Chondrocyte (in vitro differentiated cells): Measurements from ENCODE around the gene IRF2. TPM values are rescaled to one million over a fixed set of nuclear protein-coding genes. Genes with fewer than 3 reads are reported as not detected.
"Not testable (repeated sequence)": the region's sequence is repeated elsewhere in the genome, so short reads cannot be mapped to it uniquely, and the experiment has no call there.

Experiments used
- DNase-seq: peaks from one replicate; pipeline ENCODE4 v3.0.0; 2021; ENCODE audit warnings: mixed read lengths, low spot score
- H3K27ac Mint-ChIP-seq: one replicate; pipeline ENCODE4 v1.8.0; 2021; ENCODE audit warnings: mild to moderate bottlenecking, moderate library complexity, mixed read lengths; ENCODE audit not compliant: unreplicated experiment
- H3K27me3 Mint-ChIP-seq: 2 replicates; pipeline ENCODE4 v1.8.0; 2021; ENCODE audit warnings: low read depth, mixed read lengths
- H3K36me3 Mint-ChIP-seq: 2 replicates; pipeline ENCODE4 v1.8.0; 2021; ENCODE audit warnings: low read depth, mixed read lengths
- H3K4me1 Mint-ChIP-seq: 2 replicates; pipeline ENCODE4 v1.8.0; 2021; ENCODE audit warnings: low read depth, mild to moderate bottlenecking, mixed read lengths
- H3K4me3 Mint-ChIP-seq: one replicate; pipeline ENCODE4 v1.8.0; 2021; ENCODE audit warnings: mild to moderate bottlenecking, moderate library complexity, mixed read lengths; ENCODE audit not compliant: unreplicated experiment
- H3K9me3 Mint-ChIP-seq: 2 replicates; pipeline ENCODE4 v1.8.0; 2021; ENCODE audit warnings: low read depth, mixed read lengths
- total RNA-seq: library from RNA; stranded (reverse); gene quantifications from 3 replicates; pipeline ENCODE4 v1.2.1, GENCODE V29; 2021
- TF ChIP-seq, protein P1 (sequence below): fragments of 200-600 bp; sonication (generic); IDR thresholded peaks from 2 replicates; pipeline ENCODE4 v1.5.0; 2021; ENCODE audit warnings: antibody characterized with exemption, mild to moderate bottlenecking, moderate library complexity

The IRF2 gene
- total RNA-seq, 1 donor from 2014 or later, result 13.2 TPM

DNA sequence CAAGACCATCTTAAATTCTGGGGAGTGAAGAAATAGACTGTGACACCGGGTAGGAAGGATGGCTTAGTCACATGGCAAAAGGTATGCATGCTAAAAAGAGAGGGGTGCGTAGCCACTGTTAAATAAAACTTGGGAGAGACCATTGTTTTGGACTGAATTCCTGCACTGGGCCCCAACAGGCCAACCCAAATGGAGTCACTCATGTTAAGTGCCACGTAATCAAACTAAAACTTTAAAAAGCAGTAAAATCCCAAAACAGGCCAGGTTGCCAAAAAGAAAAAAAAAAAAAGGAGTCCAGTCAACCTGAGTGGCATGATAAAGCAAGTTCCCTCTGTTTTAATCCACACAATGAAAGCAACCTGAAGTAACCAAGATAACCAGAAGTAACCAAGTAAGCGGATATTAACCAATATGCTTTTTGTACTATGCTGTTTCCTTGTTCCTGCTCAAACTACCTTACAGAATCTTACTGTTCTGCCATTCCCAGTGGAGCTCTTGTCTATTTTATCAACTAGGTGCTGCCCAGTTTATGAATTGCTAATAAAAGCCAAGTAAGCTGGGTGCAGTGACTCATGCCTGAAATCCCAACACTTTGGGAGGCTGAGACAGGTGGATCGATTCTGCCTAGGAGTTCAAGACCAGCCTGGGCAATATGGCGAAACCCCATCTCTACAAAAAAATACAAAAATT lies 132.0 kb downstream of the IRF2 start:
- no peak for DNase-seq
- no peak overlapping the region for H3K27ac Mint-ChIP-seq
- H3K27me3 Mint-ChIP-seq, result no peaks in the 10 kb centered on the region
- H3K36me3 Mint-ChIP-seq, result no peaks in the 10 kb centered on the region
- no peak overlapping the region for H3K4me3 Mint-ChIP-seq
- H3K9me3 Mint-ChIP-seq, result peaks cover 9% of the 10 kb centered on the region
- TF ChIP-seq, protein P1, sequence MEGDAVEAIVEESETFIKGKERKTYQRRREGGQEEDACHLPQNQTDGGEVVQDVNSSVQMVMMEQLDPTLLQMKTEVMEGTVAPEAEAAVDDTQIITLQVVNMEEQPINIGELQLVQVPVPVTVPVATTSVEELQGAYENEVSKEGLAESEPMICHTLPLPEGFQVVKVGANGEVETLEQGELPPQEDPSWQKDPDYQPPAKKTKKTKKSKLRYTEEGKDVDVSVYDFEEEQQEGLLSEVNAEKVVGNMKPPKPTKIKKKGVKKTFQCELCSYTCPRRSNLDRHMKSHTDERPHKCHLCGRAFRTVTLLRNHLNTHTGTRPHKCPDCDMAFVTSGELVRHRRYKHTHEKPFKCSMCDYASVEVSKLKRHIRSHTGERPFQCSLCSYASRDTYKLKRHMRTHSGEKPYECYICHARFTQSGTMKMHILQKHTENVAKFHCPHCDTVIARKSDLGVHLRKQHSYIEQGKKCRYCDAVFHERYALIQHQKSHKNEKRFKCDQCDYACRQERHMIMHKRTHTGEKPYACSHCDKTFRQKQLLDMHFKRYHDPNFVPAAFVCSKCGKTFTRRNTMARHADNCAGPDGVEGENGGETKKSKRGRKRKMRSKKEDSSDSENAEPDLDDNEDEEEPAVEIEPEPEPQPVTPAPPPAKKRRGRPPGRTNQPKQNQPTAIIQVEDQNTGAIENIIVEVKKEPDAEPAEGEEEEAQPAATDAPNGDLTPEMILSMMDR, result no peak
- H3K4me1 Mint-ChIP-seq, result peaks cover 15% of the 10 kb centered on the region

DNA sequence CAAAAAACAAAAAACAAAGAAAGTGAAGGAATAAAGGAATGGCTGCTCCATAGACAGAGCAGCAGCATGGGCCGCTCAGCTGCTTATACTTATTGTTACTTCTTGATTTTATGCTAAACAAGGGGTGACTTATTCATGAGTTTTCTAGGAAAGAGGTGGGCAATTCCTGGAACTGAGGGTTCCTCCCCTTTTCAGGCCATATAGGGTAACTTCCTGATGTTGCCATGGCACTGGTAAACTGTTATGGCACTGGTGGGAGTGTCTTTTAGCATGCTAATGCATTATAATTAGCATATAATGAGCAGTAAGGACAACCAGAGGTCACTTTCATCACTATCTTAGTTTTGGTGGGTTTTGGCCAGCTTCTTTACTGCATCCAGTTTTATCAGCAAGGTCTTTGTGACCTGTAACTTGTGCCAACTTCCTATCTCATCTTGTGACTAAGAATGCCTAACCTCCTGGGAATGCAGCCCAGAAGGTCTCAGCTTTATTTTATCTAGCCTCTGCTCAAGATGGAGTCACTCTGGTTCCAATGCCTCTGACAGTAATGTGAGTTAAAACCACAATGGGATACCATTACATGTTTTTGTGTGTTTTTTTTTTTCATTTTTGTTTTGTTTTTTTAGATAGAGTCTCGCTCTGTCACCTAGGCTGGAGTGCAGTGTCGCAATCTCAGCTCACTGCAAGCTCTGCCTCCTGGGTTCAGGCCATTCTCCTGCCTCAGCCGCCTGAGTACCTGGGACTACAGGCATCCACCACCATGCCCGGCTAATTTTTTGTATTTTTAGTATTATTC lies 134.8 kb downstream of the IRF2 start:
- peaks cover 14% of the 10 kb centered on the region for H3K9me3 Mint-ChIP-seq
- H3K4me1 Mint-ChIP-seq, result peaks cover 18% of the 10 kb centered on the region
- not testable (repeated sequence) for DNase-seq, H3K36me3 Mint-ChIP-seq, H3K27me3 Mint-ChIP-seq, H3K27ac Mint-ChIP-seq, H3K4me3 Mint-ChIP-seq

DNA sequence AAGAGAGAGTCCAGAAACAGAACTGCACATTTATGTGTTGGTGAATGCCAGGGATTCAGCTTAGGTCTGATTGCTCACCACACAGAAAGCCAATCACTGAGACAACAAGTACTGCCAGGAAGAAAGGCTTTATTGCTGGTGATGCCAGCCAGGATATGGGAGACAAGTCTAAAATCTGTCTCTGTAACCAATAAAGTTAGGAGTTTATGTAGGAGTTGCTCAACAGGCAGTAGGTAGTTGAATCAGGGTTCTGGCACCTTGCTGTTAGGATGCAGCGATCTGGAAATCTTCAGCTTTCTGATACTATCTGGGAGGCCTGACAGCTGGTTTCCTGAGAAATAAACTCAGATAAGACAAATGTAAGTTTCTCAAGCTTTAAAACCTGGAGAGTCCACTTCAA lies 136.4 kb downstream of the IRF2 start:
- H3K27me3 Mint-ChIP-seq, result no peaks in the 10 kb centered on the region
- H3K27ac Mint-ChIP-seq, result no peak overlapping the region
- DNase-seq, result no peak
- peaks cover 4% of the 10 kb centered on the region for H3K4me1 Mint-ChIP-seq
- H3K4me3 Mint-ChIP-seq, result no peak overlapping the region
- TF ChIP-seq, protein P1, result no peak
- peaks cover 14% of the 10 kb centered on the region for H3K9me3 Mint-ChIP-seq
- no peaks in the 10 kb centered on the region for H3K36me3 Mint-ChIP-seq

Other genes starting within 250 kb of the IRF2 start
- gene CASP3, start 174.9 kb upstream of the IRF2 start, total RNA-seq, result 27.4 to 31.8 TPM (median 31.5 TPM) in 3 replicates
- gene PRIMPOL, start 175.2 kb upstream of the IRF2 start, total RNA-seq, result 11.3 to 14.5 TPM (median 12.7 TPM) in 3 replicates